Measurements from ENCODE around the gene EIF4ENIF1. TPM values are rescaled to one million over a fixed set of nuclear protein-coding genes. Genes with fewer than 3 reads are reported as not detected.
A peak's percentile ranks its signal among the peaks of the same experiment; 100 is the strongest.
"Not testable (repeated sequence)": the region's sequence is repeated elsewhere in the genome, so short reads cannot be mapped to it uniquely, and the experiment has no call there.

EIF4ENIF1 gene
- total and polyA plus RNA-seq, 9 donors = 8.4 to 50.2 (median 37.5) TPM

DNA sequence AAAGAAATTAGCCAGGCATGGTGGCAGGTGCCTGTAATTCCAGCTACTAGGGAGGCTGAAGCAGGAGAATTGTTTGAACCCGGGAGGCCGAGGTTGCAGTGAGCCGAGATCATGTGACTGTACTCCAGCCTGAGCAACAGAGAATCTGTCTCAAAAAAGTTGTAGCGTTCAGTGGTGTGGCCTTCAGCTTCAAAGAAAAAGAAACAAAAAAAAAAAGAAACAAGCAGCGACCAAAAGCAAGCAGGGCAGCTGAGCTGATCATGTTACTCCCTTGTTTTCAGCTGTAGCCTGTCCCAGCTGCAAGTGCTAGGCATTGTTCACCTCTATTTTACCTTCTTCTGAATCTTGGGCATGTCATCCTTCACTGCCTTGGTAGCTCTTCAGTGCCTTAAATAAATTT lies 43.7 kb upstream of the EIF4ENIF1 start:
- DNase-seq = no peak
- Histone ChIP-seq H3K4me1 (ENCODE audit: insufficient read depth) (no peaks in the 10 kb centered on the region), H3K9me3 (no peaks in the 10 kb centered on the region), H3K4me3 (no peak overlapping the region), H3K27me3 (no peaks in the 10 kb centered on the region), H3K27ac (no peak overlapping the region), H3K36me3 (no peaks in the 10 kb centered on the region)
- TF ChIP-seq, protein P1, sequence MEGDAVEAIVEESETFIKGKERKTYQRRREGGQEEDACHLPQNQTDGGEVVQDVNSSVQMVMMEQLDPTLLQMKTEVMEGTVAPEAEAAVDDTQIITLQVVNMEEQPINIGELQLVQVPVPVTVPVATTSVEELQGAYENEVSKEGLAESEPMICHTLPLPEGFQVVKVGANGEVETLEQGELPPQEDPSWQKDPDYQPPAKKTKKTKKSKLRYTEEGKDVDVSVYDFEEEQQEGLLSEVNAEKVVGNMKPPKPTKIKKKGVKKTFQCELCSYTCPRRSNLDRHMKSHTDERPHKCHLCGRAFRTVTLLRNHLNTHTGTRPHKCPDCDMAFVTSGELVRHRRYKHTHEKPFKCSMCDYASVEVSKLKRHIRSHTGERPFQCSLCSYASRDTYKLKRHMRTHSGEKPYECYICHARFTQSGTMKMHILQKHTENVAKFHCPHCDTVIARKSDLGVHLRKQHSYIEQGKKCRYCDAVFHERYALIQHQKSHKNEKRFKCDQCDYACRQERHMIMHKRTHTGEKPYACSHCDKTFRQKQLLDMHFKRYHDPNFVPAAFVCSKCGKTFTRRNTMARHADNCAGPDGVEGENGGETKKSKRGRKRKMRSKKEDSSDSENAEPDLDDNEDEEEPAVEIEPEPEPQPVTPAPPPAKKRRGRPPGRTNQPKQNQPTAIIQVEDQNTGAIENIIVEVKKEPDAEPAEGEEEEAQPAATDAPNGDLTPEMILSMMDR (IDR thresholded peaks at IDR 0.05) = no peak
- TF ChIP-seq EP300 (IDR thresholded peaks at IDR 0.05) = no peak
- WGBS, 3 donors = 9 to 49% (median 23%) methylated on average over 5 of the region's 5 CpGs
- intact Hi-C loops (cut with DNase I) = no loop called here

DNA sequence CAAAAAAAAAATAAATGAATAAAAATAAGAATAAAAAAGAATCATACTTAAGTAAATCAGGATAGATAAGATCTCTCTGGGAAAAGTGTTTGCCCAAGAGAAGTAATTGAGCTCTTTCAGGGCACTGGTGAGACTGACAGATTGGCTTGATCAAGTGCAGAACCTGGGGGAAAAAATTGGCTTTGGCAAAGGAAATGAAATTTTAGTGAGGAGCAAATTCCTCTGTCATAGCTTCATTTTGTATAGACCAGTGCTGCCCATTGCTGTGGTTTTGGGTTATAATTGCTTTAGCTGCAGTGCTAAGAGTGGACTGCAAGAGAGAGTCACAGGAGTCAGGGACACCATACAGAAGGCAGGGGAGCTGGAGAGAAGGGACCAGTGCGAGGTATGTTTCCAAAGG lies 42.4 kb upstream of the EIF4ENIF1 start:
- H3K36me3 ChIP-seq = no peaks in the 10 kb centered on the region
- 84 to 94% (median 94%) methylated on average over 1 of the region's 1 CpG for WGBS, 3 donors
- TF ChIP-seq, protein P1 (IDR thresholded peaks at IDR 0.05) = no peak
- TF ChIP-seq EP300 (IDR thresholded peaks at IDR 0.05) (no peak), POLR2A (IDR thresholded peaks at IDR 0.05) (no peak)
- H3K27ac ChIP-seq = no peak overlapping the region
- no peaks in the 10 kb centered on the region for H3K27me3 ChIP-seq
- no peaks in the 10 kb centered on the region for H3K9me3 ChIP-seq
- H3K4me3 ChIP-seq = no peak overlapping the region
- intact Hi-C loops (cut with DNase I) = no loop called here
- DNase-seq = no peak
- H3K4me1 ChIP-seq (ENCODE audit: insufficient read depth) = no peaks in the 10 kb centered on the region

DNA sequence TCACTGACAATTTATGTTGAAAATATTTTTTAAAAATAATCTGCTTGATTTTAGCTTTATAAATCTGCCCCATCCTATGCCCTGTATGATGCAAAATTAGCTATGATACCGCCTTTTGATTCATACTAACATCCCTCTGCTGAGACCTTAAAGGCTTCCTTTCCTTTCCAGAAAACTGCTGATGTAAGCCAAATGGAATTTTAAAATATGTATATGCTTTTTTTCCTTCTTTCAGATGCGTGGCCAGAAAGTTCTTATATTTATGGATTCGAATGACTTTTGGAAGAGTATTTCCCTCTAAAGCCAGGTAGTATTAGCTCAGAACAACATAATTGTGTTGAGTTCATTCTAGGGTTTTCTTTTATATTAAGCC lies 41.2 kb upstream of the EIF4ENIF1 start:
- 11 to 22% (median 22%) methylated on average over 3 of the region's 3 CpGs for WGBS, 3 donors
- peak overlapping the region in 1 of 2 donors; percentile 26 for H3K27ac ChIP-seq
- DNase-seq = no peak
- H3K36me3 ChIP-seq = no peaks in the 10 kb centered on the region
- no peaks in the 10 kb centered on the region for H3K9me3 ChIP-seq
- no peaks in the 10 kb centered on the region for H3K27me3 ChIP-seq
- H3K4me1 ChIP-seq (ENCODE audit: insufficient read depth) = no peaks in the 10 kb centered on the region
- no peak overlapping the region for H3K4me3 ChIP-seq
- no peak for TF ChIP-seq POLR2A (IDR thresholded peaks at IDR 0.05)
- no peak for TF ChIP-seq EP300 (IDR thresholded peaks at IDR 0.05)
- TF ChIP-seq, protein P1 (IDR thresholded peaks at IDR 0.05) = no peak
- intact Hi-C loops (cut with DNase I) = no loop called here

DNA sequence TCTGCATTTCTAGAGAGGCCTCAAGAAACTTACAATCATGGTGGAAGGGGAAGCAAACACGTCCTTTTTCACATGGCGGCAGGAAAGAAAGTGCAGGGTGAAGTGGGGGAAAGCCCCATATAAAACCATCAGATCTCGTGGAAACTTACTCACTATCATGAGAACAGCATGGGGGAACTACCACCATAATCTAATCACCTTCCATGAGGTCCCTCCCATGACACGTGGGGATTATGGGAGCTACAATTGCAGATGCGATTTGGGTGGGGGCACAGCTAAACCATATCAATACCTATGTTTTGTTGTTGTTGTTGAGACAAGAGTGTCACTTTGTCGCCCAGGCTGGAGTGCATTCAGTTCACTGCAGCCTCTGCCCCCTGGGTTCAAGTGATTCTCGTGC lies 36.6 kb upstream of the EIF4ENIF1 start:
- WGBS, 3 donors = 93 to 96% (median 95%) methylated on average over 7 of the region's 7 CpGs
- no peaks in the 10 kb centered on the region for H3K4me1 ChIP-seq (ENCODE audit: insufficient read depth)
- no peaks in the 10 kb centered on the region for H3K27me3 ChIP-seq
- H3K9me3 ChIP-seq = no peaks in the 10 kb centered on the region
- H3K4me3 ChIP-seq = no peak overlapping the region
- TF ChIP-seq, protein P1 (IDR thresholded peaks at IDR 0.05) = no peak
- TF ChIP-seq EP300 (IDR thresholded peaks at IDR 0.05) (no peak), POLR2A (IDR thresholded peaks at IDR 0.05) (no peak)
- no peaks in the 10 kb centered on the region for H3K36me3 ChIP-seq
- intact Hi-C loops (cut with DNase I) = no loop called here
- H3K27ac ChIP-seq = no peak overlapping the region
- DNase-seq = no peak

DNA sequence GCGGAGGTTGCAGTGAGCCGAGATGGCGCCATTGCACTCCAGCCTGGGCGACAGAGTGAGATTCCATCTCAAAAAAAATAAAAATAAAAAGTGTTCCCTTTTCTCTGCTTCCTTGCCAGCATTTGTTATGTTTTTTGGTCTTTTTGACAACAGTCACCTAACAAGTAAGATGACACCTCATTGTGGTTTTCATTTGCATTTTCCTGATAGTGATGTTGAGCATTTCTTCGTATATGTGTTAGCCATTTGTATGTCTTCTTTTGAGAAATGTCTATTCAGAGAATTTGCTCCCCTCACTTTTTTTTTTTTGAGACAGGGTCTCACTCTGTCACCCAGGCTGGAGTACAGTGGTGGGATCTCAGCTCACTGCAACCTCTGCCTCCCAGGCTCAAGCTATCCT lies 34.5 kb upstream of the EIF4ENIF1 start:
- H3K36me3 ChIP-seq; H3K4me1 ChIP-seq (ENCODE audit: insufficient read depth); H3K4me3 ChIP-seq; intact Hi-C loops (cut with DNase I); H3K27me3 ChIP-seq; H3K27ac ChIP-seq; H3K9me3 ChIP-seq; DNase-seq: not testable (repeated sequence)
- 95 to 97% (median 97%) methylated on average over 5 of the region's 5 CpGs for WGBS, 3 donors
